Measurements from ENCODE around the gene PPP1R14D.
"Not testable (repeated sequence)": the region's sequence is repeated elsewhere in the genome, so short reads cannot be mapped to it uniquely, and the experiment has no call there.

PPP1R14D gene, protein sequence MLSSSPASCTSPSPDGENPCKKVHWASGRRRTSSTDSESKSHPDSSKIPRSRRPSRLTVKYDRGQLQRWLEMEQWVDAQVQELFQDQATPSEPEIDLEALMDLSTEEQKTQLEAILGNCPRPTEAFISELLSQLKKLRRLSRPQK

GRCh38 chr15:40828447-40829036 is at the start of gene PPP1R14D:
Gene PPP1R14D (minus strand): TSS chr15:40828708. CDS start chr15:40828641, 67 bp downstream.
- DNase-seq = no peak

GRCh38 chr15:40877694-40878093 is 49.2 kb upstream of the PPP1R14D start:
- DNase-seq = no peak

- DNase-seq = no peak
These were observed 47.7 kb upstream of the PPP1R14D start for GRCh38 chr15:40875991-40876730.

GRCh38 chr15:40873694-40874561 is 45.4 kb upstream of the PPP1R14D start, which contains the start of gene RHOV:
Gene RHOV (minus strand): TSS chr15:40874234. CDS start chr15:40874139, 95 bp downstream.
- DNase-seq = peak; percentile 59

GRCh38 chr15:40872791-40873693 is 44.5 kb upstream of the PPP1R14D start:
- no peak for DNase-seq

- DNase-seq = no peak
These were observed 43.5 kb upstream of the PPP1R14D start for GRCh38 chr15:40871749-40872617.

GRCh38 chr15:40870716-40871115 is 42.2 kb upstream of the PPP1R14D start:
- no peak for DNase-seq

DNA sequence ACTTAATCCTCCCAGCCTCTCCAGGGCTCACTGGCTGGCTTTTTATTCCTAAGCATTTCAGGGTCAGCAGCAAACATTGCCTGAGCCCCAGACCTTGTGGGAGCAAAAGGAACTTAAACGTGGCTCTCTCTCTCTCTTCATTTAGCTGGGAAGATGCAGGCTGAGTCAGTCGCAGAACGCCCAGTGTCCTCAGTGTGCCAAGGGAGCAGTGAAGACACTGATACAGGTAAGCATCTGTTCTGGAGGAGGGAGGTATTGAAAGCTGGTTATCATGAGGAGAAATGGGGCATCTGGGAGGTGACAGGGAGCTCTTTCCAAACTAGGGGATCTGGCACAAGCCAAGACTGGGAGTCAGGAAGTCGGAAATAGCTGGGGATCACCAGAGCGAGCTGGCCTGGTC is 41.2 kb upstream of the PPP1R14D start:
- no peak for DNase-seq

GRCh38 chr15:40867199-40867598 is 38.7 kb upstream of the PPP1R14D start:
- no peak for DNase-seq

- no peak for DNase-seq
These were observed 35.3 kb upstream of the PPP1R14D start for GRCh38 chr15:40863660-40864270.

GRCh38 chr15:40861147-40861546 is 32.6 kb upstream of the PPP1R14D start:
- DNase-seq = not testable (repeated sequence)

- peak; percentile 83 for DNase-seq
These were observed 30.8 kb upstream of the PPP1R14D start for GRCh38 chr15:40859206-40859851.

GRCh38 chr15:40858706-40859105 is 30.2 kb upstream of the PPP1R14D start:
- no peak for DNase-seq

DNA sequence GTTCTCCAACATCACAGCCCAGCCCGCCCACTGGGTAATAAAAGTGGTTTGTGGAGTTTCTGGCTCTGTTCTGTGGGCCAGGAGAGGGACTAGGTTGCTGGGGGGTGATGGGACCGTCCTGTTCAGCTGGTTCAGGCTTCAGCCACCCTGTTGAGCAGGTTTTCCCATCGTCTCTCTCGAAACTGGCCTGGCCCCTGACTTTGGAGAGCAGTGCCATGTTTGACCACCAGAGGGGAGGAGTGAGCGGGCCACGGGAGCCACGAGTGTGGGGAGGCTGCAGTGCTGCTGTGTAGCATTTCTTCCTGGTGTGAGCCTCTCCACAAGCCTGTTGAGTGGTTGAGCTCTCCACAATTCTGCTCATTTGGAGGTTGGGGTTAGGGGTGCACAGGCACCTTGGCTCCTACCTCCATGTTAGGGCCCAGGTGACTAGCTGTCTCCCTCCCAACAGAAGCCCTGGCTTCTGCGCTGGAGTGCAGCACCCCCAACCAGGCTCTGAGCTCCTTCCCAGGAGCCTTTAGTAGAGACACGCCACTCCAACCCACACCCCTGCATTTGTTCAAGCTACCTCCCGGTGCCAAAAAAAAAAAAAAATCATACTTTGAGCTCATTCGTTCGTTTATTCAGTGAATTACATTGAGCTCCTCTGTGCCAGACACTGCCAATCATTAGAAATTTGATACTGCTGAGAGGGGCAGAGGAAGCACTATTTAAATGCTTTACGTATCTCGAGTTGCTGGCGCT is 29.3 kb upstream of the PPP1R14D start:
- DNase-seq = peak; percentile 83

DNA sequence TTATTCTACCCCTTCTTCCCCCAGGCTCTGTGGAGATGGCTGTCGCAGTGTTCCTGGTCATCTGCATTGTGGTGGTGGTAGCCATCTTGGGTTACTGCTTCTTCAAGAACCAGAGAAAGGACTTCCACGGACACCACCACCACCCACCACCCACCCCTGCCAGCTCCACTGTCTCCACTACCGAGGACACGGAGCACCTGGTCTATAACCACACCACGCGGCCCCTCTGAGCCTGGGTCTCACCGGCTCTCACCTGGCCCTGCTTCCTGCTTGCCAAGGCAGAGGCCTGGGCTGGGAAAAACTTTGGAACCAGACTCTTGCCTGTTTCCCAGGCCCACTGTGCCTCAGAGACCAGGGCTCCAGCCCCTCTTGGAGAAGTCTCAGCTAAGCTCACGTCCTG is 28.2 kb upstream of the PPP1R14D start:
- no peak for DNase-seq

DNA sequence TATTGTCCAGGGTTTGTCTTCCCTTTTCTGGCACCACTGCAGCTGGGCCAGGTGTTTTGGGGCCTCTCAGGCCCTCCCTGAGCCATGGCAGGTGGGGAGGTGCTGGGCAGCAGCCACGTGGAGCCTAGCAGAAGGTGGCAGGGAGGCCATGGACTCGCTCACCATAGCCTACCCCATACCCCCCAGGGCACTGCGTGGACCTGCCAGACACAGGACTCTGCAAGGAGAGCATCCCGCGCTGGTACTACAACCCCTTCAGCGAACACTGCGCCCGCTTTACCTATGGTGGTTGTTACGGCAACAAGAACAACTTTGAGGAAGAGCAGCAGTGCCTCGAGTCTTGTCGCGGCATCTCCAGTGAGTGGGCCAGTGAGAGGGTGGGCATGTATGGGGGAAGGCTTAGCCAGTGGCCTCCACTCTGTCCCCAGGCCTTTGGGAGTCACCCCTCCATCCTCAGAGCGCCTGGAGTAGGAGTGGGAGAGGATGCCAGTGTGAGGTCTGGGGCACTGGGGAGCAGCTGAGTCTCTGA is 27.3 kb upstream of the PPP1R14D start:
- no peak for DNase-seq

DNA sequence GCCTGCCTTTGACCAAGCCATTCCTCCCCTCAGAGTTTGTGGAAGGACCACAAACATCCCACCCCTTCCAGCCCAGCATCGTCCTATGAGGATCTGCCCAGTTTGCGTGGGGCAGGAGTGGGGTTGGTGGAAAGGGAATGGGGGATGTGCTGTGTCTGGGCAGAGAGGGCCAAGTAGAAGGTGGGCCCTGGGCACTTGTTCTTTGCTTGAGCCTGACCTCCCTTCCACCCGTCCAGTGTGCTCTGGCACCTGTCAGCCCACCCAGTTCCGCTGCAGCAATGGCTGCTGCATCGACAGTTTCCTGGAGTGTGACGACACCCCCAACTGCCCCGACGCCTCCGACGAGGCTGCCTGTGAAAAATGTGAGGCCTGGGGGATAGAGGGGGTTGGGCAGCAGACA is 25.7 kb upstream of the PPP1R14D start:
- DNase-seq = no peak

GRCh38 chr15:40853241-40853890 is 24.9 kb upstream of the PPP1R14D start:
- no peak for DNase-seq

DNA sequence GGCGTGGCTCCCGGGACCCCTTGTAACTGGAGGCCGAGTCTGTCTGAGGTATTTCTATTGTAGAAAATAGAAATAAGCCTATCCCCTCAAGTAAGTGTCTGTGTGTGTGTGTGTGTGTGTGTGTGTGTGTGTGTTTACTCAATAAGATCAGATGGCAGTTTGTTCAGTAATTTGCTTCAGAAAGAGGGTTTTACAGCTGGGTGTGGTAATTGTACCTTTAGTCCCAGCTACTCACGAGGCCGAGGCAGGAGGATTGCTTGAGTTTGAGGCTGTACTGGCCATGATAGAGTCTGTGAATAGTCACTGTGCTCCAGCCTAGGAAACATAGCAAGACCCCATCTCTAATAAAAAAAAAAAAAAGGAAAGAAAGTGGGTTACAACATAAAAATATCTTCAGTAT is 24.0 kb upstream of the PPP1R14D start:
- DNase-seq = no peak

Measured in CD4-positive, alpha-beta T cell treated with Interleukin-10 for 1 hour (primary cell).